Measurements from ENCODE around the gene IPO11.

IPO11 gene

GRCh38 chr5:62584391-62584790 is 171.8 kb downstream of the IPO11 start:
- no peak overlapping the region for H3K27ac ChIP-seq
- no peak for TF ChIP-seq ZFX (IDR thresholded peaks at IDR 0.05)
- TF ChIP-seq, protein P1, sequence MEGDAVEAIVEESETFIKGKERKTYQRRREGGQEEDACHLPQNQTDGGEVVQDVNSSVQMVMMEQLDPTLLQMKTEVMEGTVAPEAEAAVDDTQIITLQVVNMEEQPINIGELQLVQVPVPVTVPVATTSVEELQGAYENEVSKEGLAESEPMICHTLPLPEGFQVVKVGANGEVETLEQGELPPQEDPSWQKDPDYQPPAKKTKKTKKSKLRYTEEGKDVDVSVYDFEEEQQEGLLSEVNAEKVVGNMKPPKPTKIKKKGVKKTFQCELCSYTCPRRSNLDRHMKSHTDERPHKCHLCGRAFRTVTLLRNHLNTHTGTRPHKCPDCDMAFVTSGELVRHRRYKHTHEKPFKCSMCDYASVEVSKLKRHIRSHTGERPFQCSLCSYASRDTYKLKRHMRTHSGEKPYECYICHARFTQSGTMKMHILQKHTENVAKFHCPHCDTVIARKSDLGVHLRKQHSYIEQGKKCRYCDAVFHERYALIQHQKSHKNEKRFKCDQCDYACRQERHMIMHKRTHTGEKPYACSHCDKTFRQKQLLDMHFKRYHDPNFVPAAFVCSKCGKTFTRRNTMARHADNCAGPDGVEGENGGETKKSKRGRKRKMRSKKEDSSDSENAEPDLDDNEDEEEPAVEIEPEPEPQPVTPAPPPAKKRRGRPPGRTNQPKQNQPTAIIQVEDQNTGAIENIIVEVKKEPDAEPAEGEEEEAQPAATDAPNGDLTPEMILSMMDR (conservative IDR thresholded peaks at IDR 0.05), result no peak

DNA sequence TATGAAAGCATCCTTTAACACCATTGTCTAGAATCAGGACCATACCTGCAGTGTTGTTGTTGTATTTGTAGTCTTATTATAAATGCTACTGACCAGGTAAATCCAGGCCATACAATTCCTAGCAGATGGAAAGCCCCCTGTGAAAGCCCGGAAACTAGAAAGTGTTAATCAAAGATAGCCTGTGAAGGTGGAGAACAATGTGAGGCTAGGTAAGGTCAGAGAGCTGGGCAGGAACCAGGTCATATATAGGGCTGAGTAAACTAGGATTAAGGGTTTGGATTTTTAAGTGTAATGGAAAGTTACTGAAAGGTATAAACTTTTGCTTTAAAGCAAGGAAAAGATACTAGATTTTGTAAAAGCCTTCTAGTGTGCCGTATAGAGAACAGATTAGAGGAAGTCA is 172.7 kb downstream of the IPO11 start:
- H3K27ac ChIP-seq, result no peak overlapping the region
- TF ChIP-seq, protein P1 (conservative IDR thresholded peaks at IDR 0.05), result no peak
- no peak for TF ChIP-seq ZFX (IDR thresholded peaks at IDR 0.05)

DNA sequence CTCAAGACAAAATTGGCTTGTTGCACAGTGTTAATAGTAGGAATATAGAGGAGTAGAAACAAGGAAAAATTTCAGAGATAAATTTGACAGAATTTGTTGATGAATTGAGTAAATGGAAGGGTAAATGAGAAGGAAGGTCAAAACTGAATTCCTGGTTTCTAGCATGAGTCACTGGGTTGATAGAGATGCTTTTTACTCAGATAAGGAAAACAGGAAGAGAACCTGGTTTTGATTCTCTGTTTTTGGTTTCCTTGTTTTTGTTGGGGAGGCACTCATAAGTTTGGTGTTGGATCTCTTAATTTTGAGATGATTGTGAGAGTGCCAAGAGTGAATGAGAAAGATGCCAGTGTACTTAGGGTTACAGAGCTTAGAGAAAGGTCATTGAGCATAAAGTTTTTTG is 173.2 kb downstream of the IPO11 start:
- TF ChIP-seq, protein P1 (conservative IDR thresholded peaks at IDR 0.05), result no peak
- TF ChIP-seq ZFX (IDR thresholded peaks at IDR 0.05), result no peak
- H3K27ac ChIP-seq, result no peak overlapping the region

- TF ChIP-seq, protein P1 (conservative IDR thresholded peaks at IDR 0.05), result no peak
- TF ChIP-seq ZFX (IDR thresholded peaks at IDR 0.05), result no peak
Observed at GRCh38 chr5:62587737-62588136, 175.2 kb downstream of the IPO11 start.

GRCh38 chr5:62588668-62589067 is 176.1 kb downstream of the IPO11 start:
- TF ChIP-seq ZFX (IDR thresholded peaks at IDR 0.05), result no peak
- TF ChIP-seq, protein P1 (conservative IDR thresholded peaks at IDR 0.05), result no peak
- H3K27ac ChIP-seq, result no peak overlapping the region

More at GRCh38 chr5:62587737-62588136, 175.2 kb downstream of the IPO11 start:
- H3K27ac ChIP-seq, result no peak overlapping the region

DNA sequence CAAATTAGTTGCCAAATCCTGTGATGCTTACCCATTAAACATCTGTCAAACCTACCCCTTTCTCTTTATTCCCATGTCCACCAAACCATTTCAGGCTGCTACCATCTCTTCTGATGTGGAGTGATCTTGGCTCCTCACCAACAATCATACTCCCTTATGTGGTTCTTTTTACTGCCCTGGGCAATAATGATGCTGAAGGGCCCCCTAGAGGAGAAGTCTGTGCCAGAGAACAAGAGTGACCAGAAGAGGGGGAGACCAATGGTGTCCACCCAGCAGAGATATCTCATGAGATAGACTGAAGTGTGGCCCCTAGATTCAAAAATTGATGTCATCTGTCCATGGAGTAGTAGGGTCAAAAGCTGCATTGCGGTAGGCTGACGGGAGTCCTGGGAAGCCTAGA is 176.9 kb downstream of the IPO11 start:
- no peak overlapping the region for H3K27ac ChIP-seq
- TF ChIP-seq, protein P1 (conservative IDR thresholded peaks at IDR 0.05), result no peak; the same call in 1 of the 2 replicates
- TF ChIP-seq ZFX (IDR thresholded peaks at IDR 0.05), result no peak

DNA sequence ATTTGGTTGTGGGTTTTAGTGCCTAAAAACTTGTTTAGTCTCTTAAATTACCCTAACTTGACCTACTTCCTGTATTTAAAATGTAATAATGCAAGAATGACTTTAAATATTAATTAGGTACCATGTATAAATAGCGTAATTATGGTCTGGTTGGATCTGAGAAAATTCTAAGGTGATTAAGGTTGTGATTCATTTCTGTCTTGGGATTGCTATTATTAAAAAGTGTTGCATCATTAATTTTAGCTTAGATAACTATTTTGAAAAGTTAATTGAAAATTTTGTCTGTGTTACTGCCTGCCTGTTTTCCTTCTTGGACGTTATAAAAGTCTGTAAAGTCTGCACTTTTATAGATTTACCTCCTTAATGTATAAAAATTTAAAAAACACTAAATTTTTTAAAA is 177.8 kb downstream of the IPO11 start:
- TF ChIP-seq, protein P1 (conservative IDR thresholded peaks at IDR 0.05), result no peak
- no peak for TF ChIP-seq ZFX (IDR thresholded peaks at IDR 0.05)

More for the DNA sequence above, 177.8 kb downstream of the IPO11 start:
- H3K27ac ChIP-seq, result no peak overlapping the region
